SIG-M5 treated with dmso at 0.1 percent for 504 hours (cell line): ENCODE measurements around the gene C3orf18.

Source experiments
- DNase-seq: peaks from one replicate; lab custom pipeline; 2025; ENCODE audit not compliant: unreplicated experiment; lab: John Stamatoyannopoulos, UW

Gene C3orf18

GRCh38 chr3:50604110-50604621 lies 36.6 kb upstream of the C3orf18 start:
- no peak for DNase-seq

- DNase-seq: no peak
These were observed 35.9 kb upstream of the C3orf18 start for GRCh38 chr3:50603261-50604109.

GRCh38 chr3:50602595-50603191 lies 35.1 kb upstream of the C3orf18 start:
- DNase-seq: no peak

- peak; percentile 95 for DNase-seq
These were observed 33.5 kb upstream of the C3orf18 start for GRCh38 chr3:50600841-50601591.

GRCh38 chr3:50600141-50600753 lies 32.7 kb upstream of the C3orf18 start:
- no peak for DNase-seq

- no peak for DNase-seq
These were observed 32.2 kb upstream of the C3orf18 start for GRCh38 chr3:50599716-50600118.

- no peak for DNase-seq
These were observed 31.7 kb upstream of the C3orf18 start for GRCh38 chr3:50599115-50599715.

GRCh38 chr3:50594253-50594785 lies 26.8 kb upstream of the C3orf18 start:
- no peak for DNase-seq

GRCh38 chr3:50592568-50592967 lies 25.0 kb upstream of the C3orf18 start:
- DNase-seq: peak; percentile 79

- no peak for DNase-seq
These were observed 23.7 kb upstream of the C3orf18 start for GRCh38 chr3:50591196-50591741.

GRCh38 chr3:50588759-50589433 lies 21.3 kb upstream of the C3orf18 start:
- no peak for DNase-seq

GRCh38 chr3:50587806-50588758 lies 20.5 kb upstream of the C3orf18 start:
- no peak for DNase-seq

GRCh38 chr3:50587373-50587772 lies 19.8 kb upstream of the C3orf18 start:
- no peak for DNase-seq

GRCh38 chr3:50586763-50587070 lies 19.2 kb upstream of the C3orf18 start:
- no peak for DNase-seq

GRCh38 chr3:50585919-50586762 lies 18.6 kb upstream of the C3orf18 start:
- no peak for DNase-seq

- no peak for DNase-seq
These were observed 16.8 kb upstream of the C3orf18 start for GRCh38 chr3:50584391-50584790.

- no peak for DNase-seq
These were observed 16.4 kb upstream of the C3orf18 start for GRCh38 chr3:50583897-50584296.

- DNase-seq: no peak
These were observed 14.5 kb upstream of the C3orf18 start for GRCh38 chr3:50582083-50582482.
